HG03066 (cell line): ENCODE data around the gene MDGA2.

Experiments used
- ATAC-seq: cut with Tn5 transposase; IDR thresholded peaks from one replicate; pipeline ENCODE4 v1.9.1; 2021; ENCODE audit warnings: low read depth; ENCODE audit not compliant: unreplicated experiment

Gene MDGA2

DNA sequence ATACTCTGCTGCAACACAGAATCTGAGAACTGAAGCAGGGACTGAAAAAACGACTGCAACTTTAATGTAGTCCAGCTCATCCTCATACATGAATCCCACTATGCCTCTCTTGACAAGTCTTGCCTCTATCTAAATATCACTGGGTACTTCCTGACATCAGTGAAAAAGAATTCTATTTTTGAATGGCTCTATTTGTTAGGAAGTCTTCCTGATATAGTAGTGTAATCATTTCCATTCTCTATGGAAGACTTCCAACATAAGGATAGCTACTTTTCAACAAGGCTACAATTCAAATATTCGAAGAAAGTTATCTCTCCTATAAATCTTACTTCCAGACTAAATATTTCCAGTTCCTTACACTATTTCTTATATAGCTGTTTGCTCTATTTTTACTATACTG lies 167.5 kb downstream of the MDGA2 start:
- no peak for ATAC-seq

GRCh38 chr14:47500369-47500768 lies 175.0 kb downstream of the MDGA2 start:
- ATAC-seq: no peak

- ATAC-seq: no peak
Measured at GRCh38 chr14:47490766-47491165, 184.6 kb downstream of the MDGA2 start.

DNA sequence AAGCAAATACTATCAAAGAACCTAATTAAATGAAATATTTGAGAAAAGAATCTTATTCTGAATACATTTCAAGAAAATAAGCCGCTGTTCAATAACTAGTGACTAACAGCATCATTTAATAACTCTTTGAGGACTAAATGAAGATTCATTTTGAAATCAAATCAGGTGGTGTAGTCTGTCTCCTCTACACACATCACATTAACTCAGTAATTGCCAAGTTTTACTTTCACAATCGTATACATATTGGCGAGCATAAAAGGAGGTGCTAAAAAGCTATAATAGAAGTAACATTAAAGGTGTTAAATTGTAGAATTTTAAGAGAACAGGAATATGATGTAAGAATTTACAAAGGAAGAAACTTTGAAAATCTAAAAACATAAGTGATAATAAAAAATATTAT lies 185.1 kb downstream of the MDGA2 start:
- no peak for ATAC-seq

DNA sequence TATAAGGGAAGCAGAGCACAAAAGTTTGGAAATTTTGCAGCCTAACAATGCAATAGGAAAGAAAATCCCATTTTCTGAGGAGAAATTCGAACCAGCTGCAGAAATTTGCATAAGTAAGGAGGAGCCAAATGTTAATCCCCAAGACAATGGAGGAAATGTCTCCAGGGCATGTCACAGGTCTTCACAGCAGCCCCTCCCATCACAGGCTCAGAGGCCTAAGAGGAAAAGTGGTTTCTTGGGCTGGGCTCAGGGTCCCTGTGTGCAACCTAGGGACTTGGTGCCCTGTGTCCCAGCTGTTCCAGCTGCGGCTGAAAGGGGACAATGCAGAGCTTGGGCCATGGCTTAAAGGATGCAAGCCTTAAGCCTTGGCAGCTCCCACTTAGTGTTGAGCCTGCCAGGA lies 190.0 kb downstream of the MDGA2 start:
- no peak for ATAC-seq

- no peak for ATAC-seq
Measured at GRCh38 chr14:47483449-47483848, 192.0 kb downstream of the MDGA2 start.

DNA sequence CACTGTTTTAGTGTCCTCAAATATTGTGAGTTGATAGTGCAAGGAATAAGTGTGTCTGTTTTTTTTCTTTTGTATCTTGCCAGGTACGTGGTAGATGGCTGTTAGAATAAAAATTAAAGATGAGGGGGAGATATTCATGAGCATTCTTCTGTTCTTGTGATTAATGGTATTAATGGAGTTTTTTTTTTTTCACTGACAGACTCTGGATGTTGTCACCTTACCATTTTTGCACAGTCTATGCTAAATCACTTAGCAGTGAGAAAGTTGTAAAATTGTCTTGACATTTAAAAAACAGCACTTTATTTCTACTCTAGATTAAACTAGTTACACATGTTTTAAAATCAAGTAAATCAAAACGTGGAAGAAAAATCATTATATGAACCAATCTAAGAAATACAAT lies 204.3 kb downstream of the MDGA2 start:
- no peak for ATAC-seq

GRCh38 chr14:47466916-47467315 lies 208.5 kb downstream of the MDGA2 start:
- ATAC-seq: no peak

GRCh38 chr14:47454025-47454424 lies 221.4 kb downstream of the MDGA2 start:
- ATAC-seq: no peak

GRCh38 chr14:47447076-47447475 lies 228.3 kb downstream of the MDGA2 start:
- no peak for ATAC-seq

- ATAC-seq: no peak
Measured at GRCh38 chr14:47442211-47442610, 233.2 kb downstream of the MDGA2 start.

GRCh38 chr14:47439953-47440352 lies 235.5 kb downstream of the MDGA2 start:
- ATAC-seq: no peak

DNA sequence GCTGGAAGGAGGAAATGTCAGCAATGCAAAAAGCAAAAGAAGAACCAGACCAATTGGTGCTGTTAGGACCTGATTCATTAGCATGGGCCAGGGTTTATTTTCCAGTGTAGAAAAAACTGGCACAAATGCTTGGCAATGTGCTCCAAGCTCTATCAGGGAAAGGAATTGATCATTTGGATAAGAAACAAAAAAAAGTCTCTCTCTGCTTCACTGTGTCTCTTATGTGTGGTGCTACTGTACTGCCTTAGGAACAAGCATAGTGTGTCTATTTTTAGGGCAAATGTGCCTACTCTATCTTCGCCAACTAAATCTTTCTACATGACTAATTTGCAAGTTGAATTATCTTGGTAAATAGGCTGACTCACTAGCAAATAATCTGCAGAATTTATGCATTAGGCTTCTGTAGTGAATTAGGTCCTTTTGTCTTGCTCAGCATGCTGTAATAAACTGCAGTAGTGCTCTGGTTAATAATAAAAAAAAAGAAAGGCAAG lies 236.7 kb downstream of the MDGA2 start:
- ATAC-seq: no peak

DNA sequence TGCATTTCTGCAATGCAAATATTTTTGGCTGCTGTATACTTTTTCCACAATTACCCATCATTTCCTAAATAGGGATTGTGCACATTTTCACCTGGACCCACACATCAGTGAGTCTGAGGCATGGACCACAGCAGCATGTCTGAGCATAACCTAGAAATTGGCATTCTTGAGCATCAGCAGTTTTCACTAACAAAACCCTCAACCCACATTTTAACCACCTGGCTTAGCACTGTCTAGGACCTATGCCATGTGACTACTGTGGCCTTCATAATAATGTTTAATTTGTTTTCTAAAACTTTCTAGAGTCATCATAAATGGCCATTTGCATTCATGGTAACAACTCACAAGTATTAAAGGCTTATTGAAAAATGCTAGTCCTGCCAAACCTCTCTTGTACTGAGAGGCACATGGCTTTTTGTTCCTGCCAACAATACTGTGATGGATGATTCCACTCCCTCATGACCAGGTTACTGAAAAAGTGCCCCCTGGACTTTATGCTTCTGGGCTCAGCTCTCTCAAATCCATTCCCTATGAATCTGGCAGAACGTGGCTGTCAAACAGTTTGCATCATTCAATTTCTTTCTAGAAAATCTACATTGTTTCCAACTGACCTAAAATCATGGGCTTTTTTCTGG lies 240.0 kb downstream of the MDGA2 start:
- no peak for ATAC-seq

DNA sequence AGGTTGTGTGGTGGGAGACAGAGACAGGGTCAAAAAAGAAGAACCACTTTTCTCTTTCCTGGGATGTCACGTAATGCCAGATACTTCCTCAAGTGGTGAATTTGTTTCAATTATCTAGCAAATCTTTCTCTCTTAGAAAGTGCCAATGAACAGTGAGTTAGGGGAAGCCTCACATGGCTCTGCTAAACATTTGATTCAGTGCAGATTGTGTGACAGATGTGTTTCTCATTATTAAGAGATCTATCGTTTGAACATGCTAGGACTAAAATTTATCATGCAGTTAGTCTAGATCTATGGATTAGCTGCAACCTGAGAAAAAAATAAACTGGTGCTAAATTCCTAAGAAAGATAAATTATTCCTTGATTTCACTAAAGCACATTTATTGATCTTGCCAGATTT lies 247.8 kb downstream of the MDGA2 start:
- ATAC-seq: no peak

DNA sequence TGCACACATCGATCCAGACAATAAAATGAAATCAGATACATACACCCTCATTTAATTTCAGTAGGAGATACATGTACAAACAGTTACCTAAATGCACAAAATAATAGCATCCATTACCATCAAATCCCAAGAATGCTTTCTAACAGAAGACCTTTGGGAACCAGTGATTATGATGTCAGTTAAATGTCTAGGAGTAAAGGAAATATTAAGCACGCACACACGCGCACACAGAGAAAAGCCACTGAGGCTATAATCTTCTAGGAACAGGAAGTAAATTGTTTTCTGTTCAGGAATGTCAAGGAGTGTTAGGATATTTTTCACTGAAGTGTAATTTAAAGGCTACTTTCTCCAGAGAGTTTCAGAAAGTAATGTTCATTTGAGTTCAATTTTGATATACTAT lies 250.1 kb downstream of the MDGA2 start:
- ATAC-seq: no peak

- ATAC-seq: no peak
Measured at GRCh38 chr14:47422191-47422590, 253.2 kb downstream of the MDGA2 start.

GRCh38 chr14:47411523-47411922 lies 263.9 kb downstream of the MDGA2 start:
- ATAC-seq: no peak

- ATAC-seq: no peak
Measured at GRCh38 chr14:47392326-47392725, 283.1 kb downstream of the MDGA2 start.

- no peak for ATAC-seq
Measured at GRCh38 chr14:47390831-47391504, 284.4 kb downstream of the MDGA2 start.

GRCh38 chr14:47389535-47389934 lies 285.9 kb downstream of the MDGA2 start:
- ATAC-seq: no peak

GRCh38 chr14:47366006-47366405 lies 309.4 kb downstream of the MDGA2 start:
- no peak for ATAC-seq
